ENCODE results near the gene PREX1. TPM values are rescaled to one million over a fixed set of nuclear protein-coding genes. Genes with fewer than 3 reads are reported as not detected.

The PREX1 gene
- total RNA-seq, 1 donor: 14.1 TPM

GRCh38 chr20:48737434-48738093, 90.2 kb downstream of the PREX1 start:
- H3K79me2 ChIP-seq (ENCODE audit: insufficient read depth, low read length): no peaks in the 10 kb centered on the region
- no peak overlapping the region for H3K27ac ChIP-seq (ENCODE audit: low read depth, low read length)
- no peaks in the 10 kb centered on the region for H3K27me3 ChIP-seq (ENCODE audit: insufficient read depth, low read length)
- DNase-seq (ENCODE audit: insufficient read length, low spot score, missing footprints): no peak
- H3K4me2 ChIP-seq (ENCODE audit: insufficient read depth, low read length): no peak overlapping the region
- H2AFZ ChIP-seq (ENCODE audit: low read length): no peak overlapping the region
- no peaks in the 10 kb centered on the region for H3K4me1 ChIP-seq (ENCODE audit: insufficient read depth, low read length)
- H3K4me3 ChIP-seq (ENCODE audit: insufficient read depth, low read length): no peak overlapping the region
- no peaks in the 10 kb centered on the region for H3K36me3 ChIP-seq (ENCODE audit: insufficient read depth, low read length)
- H4K20me1 ChIP-seq (ENCODE audit: insufficient read depth, low read length): no peaks in the 10 kb centered on the region
- no peaks in the 10 kb centered on the region for H3K9me3 ChIP-seq (ENCODE audit: low read depth, low read length)
- TF ChIP-seq, protein P1, sequence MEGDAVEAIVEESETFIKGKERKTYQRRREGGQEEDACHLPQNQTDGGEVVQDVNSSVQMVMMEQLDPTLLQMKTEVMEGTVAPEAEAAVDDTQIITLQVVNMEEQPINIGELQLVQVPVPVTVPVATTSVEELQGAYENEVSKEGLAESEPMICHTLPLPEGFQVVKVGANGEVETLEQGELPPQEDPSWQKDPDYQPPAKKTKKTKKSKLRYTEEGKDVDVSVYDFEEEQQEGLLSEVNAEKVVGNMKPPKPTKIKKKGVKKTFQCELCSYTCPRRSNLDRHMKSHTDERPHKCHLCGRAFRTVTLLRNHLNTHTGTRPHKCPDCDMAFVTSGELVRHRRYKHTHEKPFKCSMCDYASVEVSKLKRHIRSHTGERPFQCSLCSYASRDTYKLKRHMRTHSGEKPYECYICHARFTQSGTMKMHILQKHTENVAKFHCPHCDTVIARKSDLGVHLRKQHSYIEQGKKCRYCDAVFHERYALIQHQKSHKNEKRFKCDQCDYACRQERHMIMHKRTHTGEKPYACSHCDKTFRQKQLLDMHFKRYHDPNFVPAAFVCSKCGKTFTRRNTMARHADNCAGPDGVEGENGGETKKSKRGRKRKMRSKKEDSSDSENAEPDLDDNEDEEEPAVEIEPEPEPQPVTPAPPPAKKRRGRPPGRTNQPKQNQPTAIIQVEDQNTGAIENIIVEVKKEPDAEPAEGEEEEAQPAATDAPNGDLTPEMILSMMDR (IDR thresholded peaks at IDR 0.05; ENCODE audit: extremely low read depth, low read depth, low read length): no peak

- Histone ChIP-seq H3K4me3 (ENCODE audit: insufficient read depth, low read length) (no peak overlapping the region), H3K27me3 (ENCODE audit: insufficient read depth, low read length) (no peaks in the 10 kb centered on the region), H4K20me1 (ENCODE audit: insufficient read depth, low read length) (no peaks in the 10 kb centered on the region), H3K9me3 (ENCODE audit: low read depth, low read length) (no peaks in the 10 kb centered on the region), H3K36me3 (ENCODE audit: insufficient read depth, low read length) (no peaks in the 10 kb centered on the region), H3K4me2 (ENCODE audit: insufficient read depth, low read length) (no peak overlapping the region), H3K79me2 (ENCODE audit: insufficient read depth, low read length) (no peaks in the 10 kb centered on the region), H3K27ac (ENCODE audit: low read depth, low read length) (no peak overlapping the region), H2AFZ (ENCODE audit: low read length) (no peak overlapping the region), H3K4me1 (ENCODE audit: insufficient read depth, low read length) (no peaks in the 10 kb centered on the region)
- TF ChIP-seq, protein P1 (IDR thresholded peaks at IDR 0.05; ENCODE audit: extremely low read depth, low read depth, low read length): no peak
- no peak for DNase-seq (ENCODE audit: insufficient read length, low spot score, missing footprints)
Observed at GRCh38 chr20:48736636-48737035, 91.2 kb downstream of the PREX1 start.

DNA sequence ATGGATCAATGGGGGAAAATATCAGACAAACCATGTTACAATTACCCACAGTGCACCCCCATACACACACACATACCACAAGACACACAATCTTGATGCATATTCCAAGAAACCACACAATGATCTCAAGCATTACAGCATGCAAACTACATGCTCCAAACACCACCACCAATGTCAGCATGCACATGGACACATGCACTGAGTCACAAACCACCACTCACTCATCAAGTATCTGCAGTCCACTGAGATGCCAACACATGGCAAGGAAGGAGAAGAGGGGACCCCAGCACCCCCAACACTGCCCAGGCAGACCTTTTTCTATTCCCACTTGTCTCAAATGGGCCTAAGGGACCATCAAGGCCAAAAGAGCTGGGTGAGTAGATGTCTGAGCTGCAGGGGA, 91.6 kb downstream of the PREX1 start:
- no peak overlapping the region for H3K4me2 ChIP-seq (ENCODE audit: insufficient read depth, low read length)
- no peaks in the 10 kb centered on the region for H3K79me2 ChIP-seq (ENCODE audit: insufficient read depth, low read length)
- H3K4me3 ChIP-seq (ENCODE audit: insufficient read depth, low read length): no peak overlapping the region
- no peak overlapping the region for H3K27ac ChIP-seq (ENCODE audit: low read depth, low read length)
- no peaks in the 10 kb centered on the region for H3K27me3 ChIP-seq (ENCODE audit: insufficient read depth, low read length)
- H3K4me1 ChIP-seq (ENCODE audit: insufficient read depth, low read length): no peaks in the 10 kb centered on the region
- TF ChIP-seq, protein P1 (IDR thresholded peaks at IDR 0.05; ENCODE audit: extremely low read depth, low read depth, low read length): no peak
- H3K36me3 ChIP-seq (ENCODE audit: insufficient read depth, low read length): no peaks in the 10 kb centered on the region
- no peak overlapping the region for H2AFZ ChIP-seq (ENCODE audit: low read length)
- H3K9me3 ChIP-seq (ENCODE audit: low read depth, low read length): no peaks in the 10 kb centered on the region
- DNase-seq (ENCODE audit: insufficient read length, low spot score, missing footprints): no peak
- no peaks in the 10 kb centered on the region for H4K20me1 ChIP-seq (ENCODE audit: insufficient read depth, low read length)

- Histone ChIP-seq H3K4me2 (ENCODE audit: insufficient read depth, low read length) (no peak overlapping the region), H3K36me3 (ENCODE audit: insufficient read depth, low read length) (no peaks in the 10 kb centered on the region), H3K4me3 (ENCODE audit: insufficient read depth, low read length) (no peak overlapping the region), H3K27me3 (ENCODE audit: insufficient read depth, low read length) (no peaks in the 10 kb centered on the region), H3K9me3 (ENCODE audit: low read depth, low read length) (no peaks in the 10 kb centered on the region), H3K79me2 (ENCODE audit: insufficient read depth, low read length) (no peaks in the 10 kb centered on the region), H3K4me1 (ENCODE audit: insufficient read depth, low read length) (no peaks in the 10 kb centered on the region), H2AFZ (ENCODE audit: low read length) (no peak overlapping the region), H4K20me1 (ENCODE audit: insufficient read depth, low read length) (no peaks in the 10 kb centered on the region), H3K27ac (ENCODE audit: low read depth, low read length) (no peak overlapping the region)
- DNase-seq (ENCODE audit: insufficient read length, low spot score, missing footprints): no peak
- TF ChIP-seq, protein P1 (IDR thresholded peaks at IDR 0.05; ENCODE audit: extremely low read depth, low read depth, low read length): no peak
Observed at GRCh38 chr20:48735112-48735511, 92.7 kb downstream of the PREX1 start.

Data from osteoblast (primary cell).